H9 (cell line): Measurements from ENCODE around the gene GNB1L. TPM values are rescaled to one million over a fixed set of nuclear protein-coding genes. Genes with fewer than 3 reads are reported as not detected.
A peak's percentile ranks its signal among the peaks of the same experiment; 100 is the strongest.
"Not testable (repeated sequence)": the region's sequence is repeated elsewhere in the genome, so short reads cannot be mapped to it uniquely, and the experiment has no call there.

Source experiments
- DNase-seq: peaks from one replicate; pipeline ENCODE4 v3.0.0-alpha.2; 2017
- H2AFZ ChIP-seq: one replicate; pipeline ENCODE4 v1.6.1; 2013; ENCODE audit warnings: mild to moderate bottlenecking, low read length, control low read depth, moderate library complexity
- H2AK5ac ChIP-seq: 2 replicates; pipeline ENCODE4 v1.6.1; 2013; ENCODE audit warnings: low read length, control low read depth, mixed read lengths; ENCODE audit not compliant: insufficient read length
- H2BK120ac ChIP-seq: one replicate; pipeline ENCODE4 v1.6.1; 2013; ENCODE audit warnings: low read depth, mild to moderate bottlenecking, low read length, control low read depth, inconsistent platforms; ENCODE audit not compliant: poor library complexity, severe bottlenecking
- H2BK12ac ChIP-seq: 2 replicates; pipeline ENCODE4 v1.6.1; 2013; ENCODE audit warnings: low read length, control low read depth, mixed read lengths, low read depth; ENCODE audit not compliant: insufficient read length
- H2BK15ac ChIP-seq: 2 replicates; pipeline ENCODE4 v1.6.1; 2013; ENCODE audit warnings: low read depth, low read length, control low read depth
- H2BK20ac ChIP-seq: one replicate; pipeline ENCODE4 v1.6.1; 2013; ENCODE audit warnings: low read depth, mild to moderate bottlenecking, low read length, control low read depth, inconsistent platforms; ENCODE audit not compliant: poor library complexity, severe bottlenecking
- H2BK5ac ChIP-seq: 2 replicates; pipeline ENCODE4 v1.6.1; 2013; ENCODE audit warnings: low read length, control low read depth, mixed read lengths; ENCODE audit not compliant: insufficient read length
- H3K14ac ChIP-seq: 2 replicates; pipeline ENCODE4 v1.6.1; 2013; ENCODE audit warnings: low read length, control low read depth; ENCODE audit not compliant: insufficient read depth
- H3K18ac ChIP-seq: 2 replicates; pipeline ENCODE4 v1.6.1; 2013; ENCODE audit warnings: low read depth, mild to moderate bottlenecking, mixed read lengths, low read length, control low read depth; ENCODE audit not compliant: insufficient read length
- H3K23ac ChIP-seq: 2 replicates; pipeline ENCODE4 v1.6.1; 2013; ENCODE audit warnings: low read length, control low read depth, mixed read lengths, low read depth; ENCODE audit not compliant: insufficient read length
- H3K23me2 ChIP-seq: 2 replicates; pipeline ENCODE4 v1.6.1; 2013; ENCODE audit warnings: low read depth, mild to moderate bottlenecking, mixed read lengths, low read length, control low read depth; ENCODE audit not compliant: insufficient read length, poor library complexity, severe bottlenecking
- H3K27ac ChIP-seq: 2 replicates; pipeline ENCODE4 v1.5.1; 2013; ENCODE audit warnings: low read length, control low read depth, mixed read lengths, low read depth; ENCODE audit not compliant: insufficient read length
- H3K27me3 ChIP-seq: 2 replicates; pipeline ENCODE4 v1.6.1; 2013; ENCODE audit warnings: low read length, control low read depth, inconsistent platforms; ENCODE audit not compliant: insufficient read depth
- H3K4ac ChIP-seq: 2 replicates; pipeline ENCODE4 v1.6.1; 2013; ENCODE audit warnings: low read depth, mild to moderate bottlenecking, control low read depth, inconsistent platforms, low read length, moderate library complexity
- H3K4me1 ChIP-seq: 2 replicates; pipeline ENCODE4 v1.6.1; 2013; ENCODE audit warnings: low read length, control low read depth, inconsistent platforms; ENCODE audit not compliant: insufficient read depth
- H3K4me2 ChIP-seq: 2 replicates; pipeline ENCODE4 v1.6.1; 2013; ENCODE audit warnings: low read length, control low read depth, mixed read lengths; ENCODE audit not compliant: insufficient read length, insufficient read depth
- H3K56ac ChIP-seq: 2 replicates; pipeline ENCODE4 v1.6.1; 2013; ENCODE audit warnings: low read depth, mild to moderate bottlenecking, mixed read lengths, low read length, control low read depth; ENCODE audit not compliant: insufficient read length
- H3K79me1 ChIP-seq: 2 replicates; pipeline ENCODE4 v1.6.1; 2013; ENCODE audit warnings: low read depth, mild to moderate bottlenecking, moderate library complexity, low read length, control low read depth, inconsistent platforms; ENCODE audit not compliant: insufficient read depth, poor library complexity, severe bottlenecking
- H3K79me2 ChIP-seq: 2 replicates; pipeline ENCODE4 v1.6.1; 2013; ENCODE audit warnings: low read length, control low read depth, inconsistent platforms; ENCODE audit not compliant: insufficient read depth
- H3K9ac ChIP-seq: 2 replicates; pipeline ENCODE4 v1.6.1; 2013; ENCODE audit warnings: low read length, control low read depth, mixed read lengths; ENCODE audit not compliant: insufficient read length; ENCODE audit errors: extremely low read depth
- H3K9me3 ChIP-seq: one replicate; pipeline ENCODE4 v1.6.1; 2013; ENCODE audit warnings: low read depth, low read length, inconsistent platforms; ENCODE audit not compliant: control insufficient read depth
- H3T11ph ChIP-seq: one replicate; pipeline ENCODE4 v1.6.1; 2013; ENCODE audit warnings: mild to moderate bottlenecking, low read length, control low read depth, inconsistent platforms
- H4K20me1 ChIP-seq: one replicate; pipeline ENCODE4 v1.6.1; 2013; ENCODE audit not compliant: control insufficient read depth, insufficient read length, insufficient read depth
- H4K5ac ChIP-seq: 2 replicates; pipeline ENCODE4 v1.6.1; 2013; ENCODE audit warnings: low read depth, mild to moderate bottlenecking, mixed read lengths, low read length, control low read depth; ENCODE audit not compliant: insufficient read length
- H4K8ac ChIP-seq: replicated peaks from 2 replicates; pipeline ENCODE4 v1.6.1; 2013; ENCODE audit warnings: low read length, control low read depth, mixed read lengths, low read depth; ENCODE audit not compliant: insufficient read length
- H4K91ac ChIP-seq: 2 replicates; pipeline ENCODE4 v1.6.1; 2013; ENCODE audit warnings: low read depth, mild to moderate bottlenecking, moderate library complexity, mixed read lengths, low read length, control low read depth; ENCODE audit not compliant: insufficient read length
- H3K27ac Mint-ChIP-seq, 3 experiments: 2 replicates in 2 of 3; 3 replicates in 1 of 3; pipeline ENCODE4 v1.8.0; 2020 to 2021; ENCODE audit warnings: mixed read lengths in 3 of 3, mild to moderate bottlenecking in 1 of 3, moderate library complexity in 1 of 3
- H3K27me3 Mint-ChIP-seq: 2 replicates; pipeline ENCODE4 v1.8.0; 2021; ENCODE audit warnings: low read depth, mild to moderate bottlenecking, moderate library complexity, mixed read lengths
- H3K36me3 Mint-ChIP-seq, 3 experiments: 2 replicates in 2 of 3; 3 replicates in 1 of 3; pipeline ENCODE4 v1.8.0; 2020 to 2021; ENCODE audit warnings: low read depth in 3 of 3, mixed read lengths in 3 of 3; ENCODE audit not compliant: insufficient read depth in 1 of 3
- H3K4me1 Mint-ChIP-seq, 2 experiments: 2 replicates each; pipeline ENCODE4 v1.8.0; 2020; ENCODE audit warnings: mixed read lengths in 2 of 2
- H3K4me3 Mint-ChIP-seq, 2 experiments: 2 replicates in 1 of 2; 3 replicates in 1 of 2; pipeline ENCODE4 v1.8.0; 2020 to 2021; ENCODE audit warnings: mild to moderate bottlenecking in 2 of 2, mixed read lengths in 2 of 2, moderate library complexity in 1 of 2
- H3K9me3 Mint-ChIP-seq, 2 experiments: 2 replicates in 1 of 2; 3 replicates in 1 of 2; pipeline ENCODE4 v1.8.0; 2020; ENCODE audit warnings: mild to moderate bottlenecking in 2 of 2, mixed read lengths in 2 of 2, moderate library complexity in 1 of 2
- WGBS: extraction: QIAGEN DNeasy Blood & Tissue Kit; methylation state at CpG from one replicate; pipeline ENCODE4 v1.1.7; 2013; ENCODE audit warnings: missing lambda C conversion rate, low lambda C conversion rate, mixed read lengths; ENCODE audit not compliant: insufficient read length; ENCODE audit errors: extremely low coverage; 5-methylcytosine and 5-hydroxymethylcytosine counted together
- total RNA-seq: library from RNA; stranded (reverse); gene quantifications from 2 replicates; pipeline ENCODE4 v1.2.1, GENCODE V29; 2021
- TF ChIP-seq, protein P1 (sequence below): fragments of 200-600 bp; sonication (generic); conservative IDR thresholded peaks from 3 replicates; pipeline ENCODE4 v1.8.0; 2021; ENCODE audit warnings: antibody characterized with exemption, mild to moderate bottlenecking

GNB1L gene
- total RNA-seq, 1 experiment from 2014 or later = 22.4 TPM

DNA sequence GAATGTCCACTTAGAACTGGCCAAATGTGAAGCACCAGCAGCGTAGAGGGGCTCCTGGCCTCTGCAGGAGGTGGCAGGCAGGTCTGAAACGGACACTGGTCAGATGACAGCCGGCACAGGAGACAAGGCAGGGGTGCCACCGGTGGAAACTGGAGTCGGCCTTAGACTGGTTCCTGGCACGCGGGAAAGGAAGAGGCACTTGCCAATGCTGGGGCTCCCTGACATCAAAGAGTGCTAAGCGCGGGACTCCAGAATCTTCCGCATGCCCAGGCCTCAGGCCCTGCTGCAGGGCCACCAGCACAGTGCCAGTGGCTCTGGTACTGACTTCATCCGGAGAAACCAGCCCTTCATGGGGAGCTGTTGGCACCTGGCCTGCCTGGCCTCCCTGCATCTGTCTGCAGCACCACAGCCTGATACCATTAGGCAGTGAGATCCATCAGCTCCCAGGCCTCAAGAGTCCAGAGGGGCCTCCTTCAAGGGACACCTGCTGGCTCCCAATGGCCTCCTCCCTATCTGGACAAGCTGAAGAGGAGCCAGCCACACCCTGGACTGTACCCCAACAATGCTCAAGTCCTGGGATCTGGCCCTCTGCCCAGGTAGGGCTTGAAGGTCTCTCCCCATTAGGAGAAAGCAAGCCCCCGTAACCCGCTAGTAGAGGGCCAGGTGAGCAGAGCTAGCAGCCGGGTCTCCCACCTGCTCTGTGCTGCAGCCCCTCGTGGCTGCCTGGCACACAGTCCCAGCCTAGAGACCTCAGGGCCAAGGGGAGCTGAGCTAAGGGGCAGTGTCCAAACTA is 29.7 kb upstream of the GNB1L start:
- Mint-ChIP-seq H3K36me3 (no peaks in the 10 kb centered on the region), H3K9me3 (no peaks in the 10 kb centered on the region), H3K27ac (peak overlapping the region in 1 of 3 experiments; percentile 57; a peak in 1 of 7 replicates), H3K4me3 (no peak overlapping the region), H3K27me3 (no peaks in the 10 kb centered on the region; the same call in 1 of the 2 replicates), H3K4me1 (peaks cover 27% of the 10 kb centered on the region in 2 experiments)
- Histone ChIP-seq H3K18ac (no peak overlapping the region), H2BK5ac (no peak overlapping the region), H3K23ac (no peak overlapping the region), H2BK12ac (peak overlapping the region; percentile 11), H3K79me1 (no peaks in the 10 kb centered on the region), H4K8ac (no peak overlapping the region), H3T11ph (no peak overlapping the region), H4K91ac (peak overlapping the region; percentile 24), H2AK5ac (no peak overlapping the region), H2BK15ac (no peak overlapping the region), H3K79me2 (no peaks in the 10 kb centered on the region; the same call in 1 of the 2 replicates), H3K4ac (no peak overlapping the region), H3K4me1 (peaks cover 2% of the 10 kb centered on the region; the same call in 1 of the 2 replicates), H3K23me2 (no peaks in the 10 kb centered on the region), H3K27me3 (no peaks in the 10 kb centered on the region), H4K20me1 (no peaks in the 10 kb centered on the region), H3K56ac (no peak overlapping the region), H2AFZ (no peak overlapping the region), H4K5ac (no peak overlapping the region), H2BK120ac (no peak overlapping the region), H3K9ac (no peak overlapping the region), H3K9me3 (no peaks in the 10 kb centered on the region), H2BK20ac (no peak overlapping the region), H3K14ac (no peak overlapping the region; the same call in 1 of the 2 replicates), H3K4me2 (no peak overlapping the region), H3K27ac (no peak overlapping the region)
- TF ChIP-seq, protein P1, sequence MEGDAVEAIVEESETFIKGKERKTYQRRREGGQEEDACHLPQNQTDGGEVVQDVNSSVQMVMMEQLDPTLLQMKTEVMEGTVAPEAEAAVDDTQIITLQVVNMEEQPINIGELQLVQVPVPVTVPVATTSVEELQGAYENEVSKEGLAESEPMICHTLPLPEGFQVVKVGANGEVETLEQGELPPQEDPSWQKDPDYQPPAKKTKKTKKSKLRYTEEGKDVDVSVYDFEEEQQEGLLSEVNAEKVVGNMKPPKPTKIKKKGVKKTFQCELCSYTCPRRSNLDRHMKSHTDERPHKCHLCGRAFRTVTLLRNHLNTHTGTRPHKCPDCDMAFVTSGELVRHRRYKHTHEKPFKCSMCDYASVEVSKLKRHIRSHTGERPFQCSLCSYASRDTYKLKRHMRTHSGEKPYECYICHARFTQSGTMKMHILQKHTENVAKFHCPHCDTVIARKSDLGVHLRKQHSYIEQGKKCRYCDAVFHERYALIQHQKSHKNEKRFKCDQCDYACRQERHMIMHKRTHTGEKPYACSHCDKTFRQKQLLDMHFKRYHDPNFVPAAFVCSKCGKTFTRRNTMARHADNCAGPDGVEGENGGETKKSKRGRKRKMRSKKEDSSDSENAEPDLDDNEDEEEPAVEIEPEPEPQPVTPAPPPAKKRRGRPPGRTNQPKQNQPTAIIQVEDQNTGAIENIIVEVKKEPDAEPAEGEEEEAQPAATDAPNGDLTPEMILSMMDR = no peak
- DNase-seq = no peak
- WGBS = no CpG with 5 or more reads among the region's 15 CpGs

GRCh38 chr22:19883446-19883845 is 28.8 kb upstream of the GNB1L start:
- H4K91ac ChIP-seq = peak overlapping the region; percentile 88
- not testable (repeated sequence) for H2BK5ac ChIP-seq, H3K4me3 Mint-ChIP-seq, H3K79me1 ChIP-seq, H3K4me2 ChIP-seq, H2BK120ac ChIP-seq, H3K27me3 Mint-ChIP-seq, H3K14ac ChIP-seq, H2AK5ac ChIP-seq, H3K9me3 Mint-ChIP-seq, H4K20me1 ChIP-seq, H3K4ac ChIP-seq, H4K8ac ChIP-seq, H3T11ph ChIP-seq, H3K36me3 Mint-ChIP-seq, H3K9me3 ChIP-seq, H3K23me2 ChIP-seq, H3K27ac ChIP-seq, H2BK20ac ChIP-seq, H3K23ac ChIP-seq, H4K5ac ChIP-seq, H2AFZ ChIP-seq, H3K56ac ChIP-seq, H3K4me1 ChIP-seq, DNase-seq, H3K9ac ChIP-seq, H3K27me3 ChIP-seq, H3K27ac Mint-ChIP-seq, H3K79me2 ChIP-seq, H2BK15ac ChIP-seq, H2BK12ac ChIP-seq, H3K18ac ChIP-seq
- H3K4me1 Mint-ChIP-seq = peaks cover 29% of the 10 kb centered on the region in 2 experiments
- WGBS = no CpG with 5 or more reads among the region's 8 CpGs
